ENCODE results near the gene FFAR3.

Gene FFAR3

GRCh38 chr19:35331551-35332214, 26.6 kb upstream of the FFAR3 start:
- no peak for DNase-seq

GRCh38 chr19:35332817-35333216, 25.4 kb upstream of the FFAR3 start:
- DNase-seq = no peak

- no peak for DNase-seq
Observed at GRCh38 chr19:35334144-35334753, 24.0 kb upstream of the FFAR3 start.

- DNase-seq = no peak
Observed at GRCh38 chr19:35336166-35336955, 21.9 kb upstream of the FFAR3 start.

- DNase-seq = no peak
Observed at GRCh38 chr19:35337097-35337983, 20.9 kb upstream of the FFAR3 start.

GRCh38 chr19:35337984-35338296, 20.3 kb upstream of the FFAR3 start:
- no peak for DNase-seq

- no peak for DNase-seq
Observed at GRCh38 chr19:35340431-35340830, 17.8 kb upstream of the FFAR3 start.

- no peak for DNase-seq
Observed at GRCh38 chr19:35341006-35341405, 17.3 kb upstream of the FFAR3 start.

GRCh38 chr19:35341565-35342225, 16.6 kb upstream of the FFAR3 start:
- DNase-seq = no peak

GRCh38 chr19:35342430-35342829, 15.8 kb upstream of the FFAR3 start:
- DNase-seq = no peak

- DNase-seq = no peak
Observed at GRCh38 chr19:35344511-35345031, 13.7 kb upstream of the FFAR3 start.

GRCh38 chr19:35345671-35346111, 12.6 kb upstream of the FFAR3 start:
- no peak for DNase-seq

- DNase-seq = peak; percentile 74 to 88 (median 79)
Observed at GRCh38 chr19:35346193-35347052, 11.8 kb upstream of the FFAR3 start.

- DNase-seq = peak; percentile 93 to 99 (median 98)
Observed at GRCh38 chr19:35347171-35347929, 10.9 kb upstream of the FFAR3 start, which contains the start of gene FFAR1. FFAR1 (plus strand) TSS chr19:35347902; CDS start chr19:35351552, 3,650 bp downstream.

GRCh38 chr19:35347930-35348298, 10.3 kb upstream of the FFAR3 start:
- DNase-seq = no peak

- DNase-seq = no peak
Observed at GRCh38 chr19:35348911-35349611, 9.2 kb upstream of the FFAR3 start.

GRCh38 chr19:35349614-35350521, 8.4 kb upstream of the FFAR3 start:
- DNase-seq = no peak

GRCh38 chr19:35350591-35350990, 7.7 kb upstream of the FFAR3 start:
- no peak for DNase-seq

All from suppressor macrophage treated with lipopolysaccharide for 1 hour (primary cell).